Femur (tissue), 1 donor: ENCODE results near the gene SLC6A5.

ENCODE experiments used
- DNase-seq: peaks from one replicate; pipeline ENCODE4 v3.0.0-alpha.2; 2017

Gene SLC6A5

GRCh38 chr11:20597154-20597679, 2.2 kb upstream of the SLC6A5 start:
- DNase-seq, result no peak

GRCh38 chr11:20597680-20598484, 1.5 kb upstream of the SLC6A5 start:
- DNase-seq, result no peak

- no peak for DNase-seq
Measured at GRCh38 chr11:20598492-20598891, 916 bp upstream of the SLC6A5 start.

- no peak for DNase-seq
Measured at GRCh38 chr11:20600020-20600346, 575 bp downstream of the SLC6A5 start.

GRCh38 chr11:20600551-20600950, 1.1 kb downstream of the SLC6A5 start:
- no peak for DNase-seq

- DNase-seq, result no peak
Measured at GRCh38 chr11:20601221-20601914, 2.0 kb downstream of the SLC6A5 start.

- DNase-seq, result no peak
Measured at GRCh38 chr11:20604295-20604803, 4.9 kb downstream of the SLC6A5 start.

- DNase-seq, result no peak
Measured at GRCh38 chr11:20604864-20605601, 5.6 kb downstream of the SLC6A5 start.

GRCh38 chr11:20605602-20606091, 6.2 kb downstream of the SLC6A5 start:
- no peak for DNase-seq

GRCh38 chr11:20608934-20609333, 9.5 kb downstream of the SLC6A5 start:
- no peak for DNase-seq

- DNase-seq, result peak; percentile 56
Measured at GRCh38 chr11:20609727-20610707, 10.6 kb downstream of the SLC6A5 start.

GRCh38 chr11:20610825-20611224, 11.4 kb downstream of the SLC6A5 start:
- no peak for DNase-seq

GRCh38 chr11:20611445-20611844, 12.0 kb downstream of the SLC6A5 start:
- DNase-seq, result no peak

GRCh38 chr11:20611892-20612291, 12.5 kb downstream of the SLC6A5 start:
- DNase-seq, result no peak

- DNase-seq, result no peak
Measured at GRCh38 chr11:20612416-20612815, 13.0 kb downstream of the SLC6A5 start.

GRCh38 chr11:20616920-20617319, 17.5 kb downstream of the SLC6A5 start:
- DNase-seq, result no peak

GRCh38 chr11:20617346-20618005, 18.1 kb downstream of the SLC6A5 start:
- DNase-seq, result no peak

GRCh38 chr11:20618083-20618482, 18.7 kb downstream of the SLC6A5 start:
- DNase-seq, result no peak

GRCh38 chr11:20620988-20621387, 21.6 kb downstream of the SLC6A5 start:
- no peak for DNase-seq

GRCh38 chr11:20621679-20622078, 22.3 kb downstream of the SLC6A5 start:
- no peak for DNase-seq

- DNase-seq, result no peak
Measured at GRCh38 chr11:20623252-20623651, 23.8 kb downstream of the SLC6A5 start.
